ENCODE data around the gene JUND.
A peak's percentile ranks its signal among the peaks of the same experiment; 100 is the strongest.

The JUND gene

DNA sequence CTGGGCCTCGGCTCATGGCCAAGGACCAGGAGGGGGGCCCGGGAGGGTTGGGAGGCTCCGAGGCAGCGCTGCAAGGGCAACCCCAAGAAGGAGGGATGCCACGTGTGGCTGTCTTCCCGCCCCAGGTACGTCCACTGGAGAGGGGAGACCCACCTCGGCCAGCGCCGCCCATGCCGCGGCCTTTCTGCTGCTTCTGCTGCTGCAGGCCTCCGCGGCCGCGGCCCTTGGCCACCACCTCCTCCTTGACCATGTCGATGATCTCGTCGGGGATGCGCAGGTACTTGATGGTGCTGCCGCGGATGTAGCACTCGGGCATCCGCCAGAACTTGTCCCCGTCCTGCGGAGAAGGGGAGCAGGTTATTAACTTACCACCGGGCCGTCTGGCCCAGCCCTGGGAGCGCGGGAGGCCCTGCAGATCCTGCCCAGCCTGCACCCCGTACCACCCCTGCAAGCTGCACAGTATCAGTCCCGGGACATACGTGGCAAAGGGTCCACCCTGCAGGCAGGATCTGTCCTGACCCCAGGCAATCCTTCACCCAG is 28.2 kb upstream of the JUND start:
- DNase-seq, result no peak

DNA sequence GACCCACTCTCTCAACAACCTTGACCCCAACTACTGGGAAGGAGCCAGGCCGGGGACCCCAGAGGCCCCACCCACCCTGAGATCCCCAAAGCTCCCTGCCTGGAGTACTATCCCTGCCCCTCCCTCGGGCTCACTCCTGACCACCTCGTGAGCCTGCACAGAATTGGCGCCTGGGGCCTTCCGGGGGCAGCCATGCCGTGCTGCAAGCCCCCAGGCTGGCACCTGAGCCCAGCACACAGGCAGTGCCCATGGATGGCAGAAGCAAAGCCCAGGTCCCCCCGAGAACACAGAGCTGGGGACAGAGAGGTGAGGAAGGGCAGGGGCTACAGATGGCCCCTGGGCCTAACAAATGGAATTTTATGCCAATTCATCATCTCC is 27.5 kb upstream of the JUND start:
- DNase-seq, result no peak

DNA sequence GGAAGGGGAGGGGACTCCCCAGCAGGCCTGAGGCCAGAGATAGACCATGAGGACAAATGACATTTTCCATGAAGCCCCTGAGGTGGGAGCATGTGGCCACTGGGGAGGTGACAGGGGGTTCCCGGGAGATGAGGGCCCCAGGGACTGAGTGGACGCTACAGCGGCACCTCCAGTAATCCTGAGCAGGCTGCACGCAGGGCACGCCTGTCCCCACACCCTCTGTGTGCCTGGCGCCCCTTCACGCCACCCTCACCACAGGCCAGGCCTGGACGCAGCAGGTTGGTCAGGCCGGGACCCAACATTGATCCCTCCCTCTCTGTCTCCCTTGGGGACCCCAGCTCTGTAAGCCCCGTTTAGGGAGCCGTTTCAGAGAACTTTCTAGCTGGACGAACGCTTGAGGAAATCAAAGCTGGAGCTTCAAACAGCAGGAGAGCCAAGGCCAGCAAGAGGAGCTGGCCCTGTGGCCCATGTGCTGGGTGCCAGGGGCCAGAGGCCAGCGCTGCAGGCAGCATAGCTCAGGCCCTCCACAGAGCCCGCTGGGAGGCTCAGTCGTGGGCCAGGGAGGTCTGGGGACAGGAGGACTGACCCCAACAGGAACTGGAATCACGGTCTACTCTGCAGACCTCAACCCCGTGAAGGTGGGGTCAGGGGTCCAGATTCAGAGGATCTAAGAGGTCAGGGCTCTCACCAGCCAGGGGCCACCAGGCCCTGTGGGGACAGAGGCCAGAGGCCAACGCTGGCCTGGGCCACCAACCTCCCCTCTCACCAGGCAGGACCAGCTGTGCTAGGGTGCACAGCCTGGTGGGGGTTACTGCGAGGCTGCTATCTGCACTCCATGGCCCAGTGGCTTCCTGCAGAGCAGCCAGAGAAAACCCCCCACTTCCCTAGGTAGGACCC is 26.9 kb upstream of the JUND start:
- DNase-seq, result no peak

DNA sequence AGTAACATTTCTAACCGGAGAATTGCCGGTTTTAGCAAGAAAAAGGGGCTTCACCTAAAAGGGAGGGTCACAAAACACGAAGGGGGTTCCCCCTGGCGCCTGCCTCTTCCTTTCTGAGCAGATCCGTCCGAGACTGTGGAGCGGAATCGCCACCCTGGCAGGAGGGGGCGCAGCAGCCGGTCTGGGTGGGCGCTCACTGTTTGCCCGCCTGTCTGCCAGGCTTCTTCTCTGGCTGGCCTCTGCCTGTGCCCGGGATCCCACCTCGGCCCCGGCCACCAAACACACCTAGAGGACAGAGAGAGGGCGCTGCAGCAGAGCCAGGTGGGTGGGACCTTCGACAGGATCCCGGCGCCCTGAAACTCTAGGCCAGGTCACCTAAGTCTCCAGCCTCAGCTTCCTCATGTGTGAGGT is 25.9 kb upstream of the JUND start:
- no peak for DNase-seq

DNA sequence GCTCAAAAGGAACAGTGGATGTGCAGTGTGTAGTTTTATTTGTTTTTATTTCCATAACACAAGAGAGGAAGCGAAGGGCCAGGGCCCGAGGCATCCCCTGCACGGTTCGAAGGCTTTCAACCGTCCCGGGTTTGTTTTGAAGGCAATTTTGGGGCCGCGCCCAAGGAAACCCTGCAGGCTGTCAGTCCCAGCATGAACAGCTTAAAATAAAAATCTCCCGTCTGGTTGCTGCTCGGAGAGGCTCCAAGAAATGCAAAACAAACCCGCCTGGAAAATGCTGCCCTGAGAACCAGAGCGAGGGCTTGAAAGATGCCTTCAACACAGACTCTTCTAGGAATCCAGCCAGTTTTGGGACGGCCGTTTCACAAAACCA is 25.5 kb upstream of the JUND start:
- no peak for DNase-seq

DNA sequence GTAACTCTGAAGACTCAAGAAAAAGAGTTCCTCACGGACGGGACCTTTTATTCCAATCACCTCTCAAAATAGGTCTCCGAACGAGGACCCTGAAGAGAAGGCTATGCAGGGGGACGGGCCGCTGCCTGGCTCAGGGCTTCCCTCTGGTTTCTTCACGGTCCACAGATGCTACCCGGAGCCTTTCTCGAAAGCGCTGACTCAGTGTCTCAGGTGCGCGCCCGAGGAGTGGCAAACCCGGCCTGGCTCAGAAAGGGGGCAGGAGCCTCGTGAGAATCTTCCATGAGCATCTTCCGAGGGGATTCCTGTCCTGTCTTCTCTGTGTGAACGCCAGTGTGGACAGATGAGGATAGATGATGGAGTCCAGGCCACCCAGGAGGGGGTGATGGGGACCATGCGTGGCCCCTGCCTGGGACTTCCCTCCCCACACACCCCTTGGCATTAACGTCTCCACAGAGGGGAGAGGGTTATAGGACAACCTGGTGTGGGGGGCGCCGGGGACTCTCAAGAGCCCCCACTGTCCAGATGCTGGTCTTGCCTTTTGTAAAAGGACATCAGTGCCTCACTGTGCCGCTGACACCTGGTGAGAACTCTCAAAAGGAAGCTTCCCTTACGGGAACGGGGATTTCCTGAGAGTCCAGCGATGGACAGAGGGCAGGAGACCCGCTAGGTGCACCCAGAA is 24.9 kb upstream of the JUND start:
- DNase-seq, result no peak

DNA sequence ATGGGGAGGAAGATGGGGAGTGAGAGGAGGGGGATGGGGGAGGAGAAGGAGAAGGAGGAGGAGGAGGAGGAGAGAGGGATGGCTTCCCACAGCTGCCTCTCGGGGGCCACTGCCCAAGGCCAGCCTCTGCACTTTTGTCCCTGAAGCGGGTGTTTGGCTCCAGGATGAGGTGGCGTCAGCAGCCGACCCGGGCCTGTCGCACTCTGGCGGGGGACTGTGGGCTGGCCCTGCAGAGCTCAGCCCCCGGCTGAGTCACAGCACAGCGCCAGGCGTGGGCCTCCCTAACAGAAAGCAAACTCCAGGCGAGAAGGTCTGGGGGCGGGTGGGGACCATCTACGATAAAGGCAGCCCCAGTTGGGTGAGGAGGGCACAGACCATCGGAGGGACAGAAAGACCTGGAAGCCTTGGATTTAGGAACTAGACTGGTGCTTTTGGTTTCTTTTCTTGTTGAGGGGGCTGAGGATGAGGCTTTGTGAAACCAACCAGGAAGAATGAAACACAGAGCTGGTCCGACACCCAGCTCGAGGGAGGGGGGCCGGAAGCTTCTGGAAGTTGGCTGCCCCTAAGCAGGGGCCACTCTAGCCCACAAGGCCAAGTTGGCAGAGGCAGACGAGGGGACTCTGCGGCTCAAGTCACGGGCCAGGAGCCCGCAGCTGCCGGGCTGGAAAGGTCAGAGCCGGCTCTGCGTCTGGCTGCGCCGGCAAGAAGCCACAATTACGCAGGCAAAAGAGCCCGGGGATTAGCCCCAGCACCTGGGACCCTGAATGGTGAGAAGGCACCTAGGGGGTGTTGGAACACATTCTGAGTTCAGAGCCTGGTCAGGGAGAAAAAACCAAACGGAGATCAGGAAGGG is 23.3 kb upstream of the JUND start:
- peak; percentile 88 for DNase-seq

DNA sequence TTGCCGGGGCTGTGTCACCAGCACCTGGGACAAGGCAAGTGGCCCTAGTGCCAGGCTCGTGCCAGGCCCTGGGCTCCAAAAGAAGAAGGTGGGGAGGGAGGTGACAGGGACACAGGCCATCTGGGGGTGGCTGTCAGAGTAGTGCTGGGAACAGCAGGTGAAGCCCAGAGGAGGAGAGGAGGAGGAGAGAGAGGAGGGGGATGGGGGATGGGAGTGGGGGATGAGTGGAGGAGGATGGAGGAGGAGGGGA is 22.7 kb upstream of the JUND start:
- no peak for DNase-seq

DNA sequence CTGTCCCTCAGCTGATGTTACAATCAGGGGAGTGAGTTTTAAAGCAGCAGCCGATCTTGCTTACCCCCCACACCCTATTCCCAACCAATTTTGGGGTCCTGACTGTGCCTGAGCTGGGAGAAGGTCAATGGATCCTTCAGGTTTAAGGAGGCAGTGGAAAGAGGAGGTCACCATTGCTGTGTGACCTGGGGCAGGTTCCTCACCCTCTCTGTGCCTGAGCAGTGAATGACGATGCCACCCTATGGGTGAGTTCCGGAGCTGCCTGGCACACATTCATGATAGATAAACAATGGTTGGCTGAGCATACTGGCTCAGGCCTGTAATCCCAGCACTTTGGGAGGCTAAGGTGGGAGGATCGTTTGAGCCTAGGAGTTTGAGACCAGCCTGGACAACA is 20.3 kb upstream of the JUND start:
- DNase-seq, result no peak

DNA sequence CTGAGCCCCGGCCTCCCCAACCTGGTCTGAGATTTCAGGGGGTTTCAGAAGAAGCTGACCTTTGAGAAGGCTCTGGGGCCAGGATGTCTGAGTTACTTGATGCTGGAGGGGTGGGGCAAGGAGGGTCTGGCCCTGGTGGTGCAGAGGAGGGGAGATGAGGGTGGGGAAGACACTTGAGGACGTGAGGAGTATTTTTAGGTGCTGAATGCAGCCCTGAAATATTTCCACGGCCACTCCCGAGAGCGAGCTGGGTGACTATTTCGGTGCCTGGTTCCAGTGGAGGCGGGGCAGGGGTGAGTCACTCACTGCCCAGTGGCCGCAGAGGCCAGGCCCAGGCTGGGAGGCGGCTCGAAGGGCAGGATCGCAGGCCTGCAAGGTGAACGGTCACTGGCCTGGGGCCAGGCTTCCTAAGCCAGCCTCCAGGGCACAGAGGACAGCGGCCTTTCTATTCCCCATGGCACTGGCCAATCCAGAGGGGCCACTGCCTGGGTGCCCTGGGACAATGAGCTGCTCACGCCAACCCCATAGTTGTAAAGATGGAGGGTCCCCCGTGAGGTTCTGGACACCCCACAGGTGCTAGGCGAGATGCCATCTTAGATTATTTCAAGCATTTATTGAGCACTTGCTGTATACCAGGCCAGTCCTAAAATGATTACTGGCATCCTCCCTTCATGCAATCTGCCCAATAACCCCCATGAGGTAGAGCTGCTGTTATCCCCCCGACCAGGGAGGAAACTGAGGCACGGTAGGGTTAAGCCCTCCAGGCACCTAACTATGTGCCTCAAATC is 19.7 kb upstream of the JUND start:
- DNase-seq, result no peak

DNA sequence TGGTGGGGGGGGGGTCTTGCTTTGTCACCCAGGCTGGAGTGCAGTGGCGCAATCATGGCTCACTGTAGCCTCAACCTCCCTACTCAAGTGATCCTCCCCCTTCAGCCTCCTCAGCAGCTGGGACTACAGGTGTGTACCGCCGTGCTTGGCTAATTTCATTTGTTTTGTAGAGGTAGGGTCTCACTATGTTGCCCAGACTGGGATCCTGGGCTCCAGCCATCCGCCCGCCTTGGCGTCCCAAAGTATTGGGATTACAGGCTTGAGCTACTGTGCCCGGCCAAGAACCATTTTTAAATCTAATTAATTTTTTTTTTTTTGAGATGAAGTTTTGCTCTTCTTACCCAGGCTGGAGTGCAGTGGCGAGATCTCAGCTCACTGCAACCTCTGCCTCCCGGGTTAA is 18.2 kb upstream of the JUND start:
- no peak for DNase-seq

DNA sequence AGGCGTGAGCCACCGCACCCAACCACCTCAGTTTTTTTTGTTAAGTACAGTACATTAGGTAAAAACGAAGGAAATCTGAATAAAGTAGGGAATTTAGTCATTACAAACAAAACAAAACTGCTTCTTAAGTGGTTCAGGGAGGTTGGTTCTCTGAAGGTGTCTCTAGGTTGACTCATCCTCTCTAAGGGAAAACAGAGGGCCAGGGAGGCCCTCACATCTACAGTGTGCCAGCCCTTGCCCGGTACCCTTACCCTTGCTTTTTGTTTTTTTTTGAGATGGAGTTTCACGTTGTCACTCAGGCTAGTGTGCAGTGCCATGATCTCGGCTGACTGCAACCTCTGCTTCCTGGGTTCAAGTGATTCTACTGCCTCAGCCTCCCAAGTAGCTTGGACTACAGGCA is 17.2 kb upstream of the JUND start:
- DNase-seq, result no peak

DNA sequence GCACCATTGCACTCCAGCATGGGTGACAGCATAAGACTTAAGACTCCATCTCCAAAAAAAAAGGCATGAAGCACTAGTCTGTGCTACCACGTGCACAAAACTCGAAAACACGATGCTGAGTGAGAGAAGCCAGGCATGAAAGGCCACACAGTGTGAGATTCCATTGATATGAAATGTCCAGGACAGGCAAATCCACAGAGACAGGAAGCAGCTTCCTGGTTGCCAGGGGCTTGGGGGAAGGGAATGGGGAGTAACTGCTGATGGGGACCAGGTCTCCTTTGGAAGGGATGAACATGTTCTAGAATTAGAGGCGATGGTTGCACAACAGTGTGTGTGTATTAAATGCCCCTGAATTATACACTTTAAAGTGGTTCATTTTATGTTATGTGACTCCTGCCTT is 15.9 kb upstream of the JUND start:
- DNase-seq, result no peak

DNA sequence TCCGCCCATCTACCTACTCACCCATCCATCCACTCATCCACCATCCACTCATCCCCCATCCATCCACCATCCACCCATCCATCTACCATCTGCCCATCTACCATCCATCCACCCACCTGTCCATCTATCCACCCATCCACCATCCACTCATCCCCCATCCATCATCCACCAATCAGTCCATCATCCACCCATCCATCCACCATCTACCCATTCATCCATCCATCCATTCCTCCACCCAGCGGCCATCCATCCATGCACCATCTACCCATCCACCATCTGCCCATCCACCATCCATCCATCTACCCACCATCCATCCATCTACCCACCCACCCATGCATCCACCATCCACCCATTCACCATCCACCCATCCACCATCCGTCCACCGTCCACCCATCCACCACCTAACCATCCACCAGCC is 13.6 kb upstream of the JUND start:
- DNase-seq, result no peak

DNA sequence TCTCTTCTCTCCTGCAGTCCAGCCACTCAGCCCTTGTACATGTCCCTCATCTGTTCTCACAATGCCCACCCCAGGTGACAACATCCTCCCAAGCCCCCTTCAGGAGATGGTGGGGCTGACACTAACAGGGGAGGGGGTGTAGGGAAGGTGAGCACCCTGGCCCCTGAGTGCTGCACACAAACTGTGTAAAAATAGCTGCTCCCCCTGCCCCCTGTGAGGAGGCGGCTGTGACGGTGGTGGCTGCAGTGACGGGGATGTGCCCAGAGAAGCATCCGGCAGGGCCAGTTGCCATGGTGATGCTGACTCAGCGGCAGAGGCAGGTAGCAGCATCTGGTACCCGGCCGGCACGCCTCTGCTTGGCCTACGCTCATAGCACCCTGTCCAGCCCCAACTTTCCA is 13.0 kb upstream of the JUND start:
- no peak for DNase-seq

DNA sequence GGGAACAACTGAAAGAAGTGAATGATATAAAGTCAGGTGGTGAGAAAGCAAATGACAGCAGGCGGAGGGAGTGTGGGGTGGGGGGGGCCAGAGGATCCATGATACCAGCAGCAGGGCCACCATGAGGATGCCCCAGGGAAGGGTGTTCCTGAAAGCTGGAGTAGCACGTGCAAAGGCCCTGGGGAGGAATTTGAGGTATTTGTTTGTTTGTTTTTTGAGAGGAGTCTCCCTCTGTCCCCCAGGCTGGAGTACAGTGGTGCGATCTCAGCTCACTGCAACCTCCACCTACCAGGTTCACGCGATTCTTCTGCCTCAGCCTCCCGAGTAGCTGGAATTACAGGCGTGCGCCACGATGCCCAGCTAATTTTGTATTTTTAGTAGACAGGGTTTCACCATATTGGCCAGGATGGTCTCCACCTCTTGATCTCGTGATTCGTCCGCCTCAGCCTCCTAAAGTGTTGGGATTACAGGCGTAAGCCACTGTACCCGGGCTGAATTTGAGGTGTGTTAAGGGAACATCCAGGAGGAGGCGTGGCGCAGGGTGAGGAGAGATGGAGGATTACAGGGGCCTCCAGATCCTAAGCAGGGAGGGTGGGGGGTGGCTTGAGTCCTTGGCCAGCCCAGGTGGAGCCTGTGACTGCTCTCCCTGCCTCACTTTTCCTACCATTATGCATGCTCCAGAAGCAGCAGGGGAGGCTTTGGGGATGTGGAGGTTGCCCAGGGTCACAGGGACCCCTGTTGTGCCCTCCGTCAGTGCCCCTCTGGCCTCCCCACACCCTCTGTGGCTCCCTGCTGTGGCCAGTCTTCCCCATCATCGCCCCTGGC is 12.4 kb upstream of the JUND start:
- no peak for DNase-seq

DNA sequence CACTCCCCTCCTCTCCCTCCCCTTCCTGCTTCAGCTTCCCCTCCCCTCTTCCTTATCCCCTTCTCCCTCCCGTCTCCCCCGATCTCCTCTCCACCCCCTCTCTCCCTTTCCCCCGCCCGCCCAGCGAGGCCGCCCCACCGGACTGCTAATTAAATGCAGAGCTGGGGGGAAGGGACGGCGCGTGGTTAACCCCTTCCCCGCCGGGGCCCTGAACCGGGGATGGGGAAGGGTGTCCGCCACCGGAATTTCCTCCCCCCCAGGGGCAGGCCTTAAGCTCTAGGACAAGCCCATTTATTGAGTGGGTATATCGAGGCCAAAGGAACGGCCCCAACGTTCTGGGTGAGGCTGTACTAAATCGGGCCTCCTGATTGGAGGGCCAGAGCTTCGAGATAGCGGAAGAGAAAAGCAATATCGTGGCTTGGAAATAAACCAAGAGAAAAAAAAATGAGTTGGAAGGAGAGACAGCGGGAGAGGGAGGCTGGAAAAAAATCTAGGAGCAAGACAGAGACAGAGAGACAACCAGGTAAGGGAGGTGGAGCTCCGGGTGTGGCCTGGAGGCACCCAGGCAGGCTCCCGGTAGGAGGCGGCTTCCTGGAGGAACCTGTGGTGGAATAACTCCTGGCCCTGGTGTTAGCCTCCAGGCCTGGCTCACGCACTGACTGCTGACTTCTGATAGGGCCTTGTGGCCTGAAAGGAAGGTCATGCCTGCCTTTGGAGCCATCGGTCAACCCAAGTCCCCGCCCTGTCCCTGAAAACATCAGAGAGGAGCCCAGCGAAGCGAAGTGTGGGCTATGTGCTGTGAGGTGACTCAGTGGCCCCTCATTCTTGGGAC is 11.6 kb upstream of the JUND start:
- DNase-seq, result peak; percentile 76

DNA sequence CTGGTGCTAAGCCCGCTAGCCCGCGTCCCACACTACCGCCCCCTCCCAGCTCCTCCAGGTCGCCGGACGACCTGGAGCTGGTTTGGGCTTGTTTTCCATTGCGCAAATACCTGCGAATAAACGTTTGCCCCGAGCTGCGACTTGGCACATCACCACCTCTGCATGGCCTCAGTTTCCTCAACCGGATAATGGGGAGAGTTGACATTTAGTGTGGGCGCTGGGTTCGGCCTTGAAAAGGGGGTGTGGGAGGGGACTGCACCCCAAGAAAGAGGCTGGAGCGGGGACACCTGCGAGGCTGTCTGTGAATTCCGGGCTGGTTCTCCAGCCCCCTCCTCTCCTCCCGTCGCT is 11.0 kb upstream of the JUND start:
- DNase-seq, result no peak

DNA sequence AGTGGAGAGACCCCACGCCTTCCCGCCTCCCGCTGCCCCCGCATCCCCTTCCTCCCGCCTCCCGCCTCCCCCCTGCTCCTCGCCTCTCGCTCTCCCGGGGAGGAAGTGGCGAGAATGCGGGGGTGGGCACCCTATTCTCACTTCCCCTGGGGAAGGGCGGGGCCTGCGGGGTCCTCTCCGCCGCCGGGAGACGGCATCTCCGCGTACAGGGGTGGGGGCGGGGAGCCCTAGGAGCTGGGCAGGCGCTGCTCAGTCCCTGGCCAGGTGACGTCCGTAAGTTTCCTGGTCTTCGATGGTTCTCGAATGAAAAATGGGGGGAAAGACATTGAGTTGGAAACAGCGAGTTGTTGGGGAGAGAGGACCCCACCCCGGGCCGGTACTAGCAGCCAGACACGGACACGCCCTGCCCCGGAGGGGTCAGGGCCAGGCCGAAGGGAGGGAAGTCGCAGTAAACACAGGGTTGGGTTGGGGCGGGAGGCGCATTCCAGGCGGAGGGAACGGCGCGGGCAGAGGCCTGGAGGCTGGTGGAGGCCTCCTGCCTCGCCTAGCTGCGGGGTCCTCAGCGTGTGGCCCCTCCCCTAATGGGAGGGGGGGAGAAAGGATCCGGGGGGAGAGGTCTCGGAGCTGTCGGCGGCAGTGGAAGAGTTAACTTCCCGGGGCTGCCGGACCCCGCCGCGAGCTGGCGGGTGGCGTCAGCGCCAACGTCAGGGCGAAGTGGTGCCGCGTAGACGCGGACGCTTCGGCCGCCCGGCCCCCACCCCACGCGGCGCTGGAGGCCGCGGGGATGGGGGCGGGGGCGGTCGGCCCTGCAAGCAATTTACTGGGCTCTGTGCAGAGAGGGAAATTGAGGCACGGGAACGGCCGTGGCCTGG is 10.4 kb upstream of the JUND start:
- peak; percentile 97 for DNase-seq
